Right lobe of liver (tissue), 6 donors: ENCODE data around the gene KIF19. TPM values are rescaled to one million over a fixed set of nuclear protein-coding genes. Genes with fewer than 3 reads are reported as not detected.

Source experiments
- ATAC-seq, 4 donors: fragments of 200-7000 bp; cut with Tn5 transposase; one replicate each; pipeline ENCODE4 v1.9.1; 2020; ENCODE audit warnings: mild to moderate bottlenecking in 4 of 4, moderate library complexity in 4 of 4
- DNase-seq, 3 donors: peaks; one replicate each; pipeline ENCODE4 v3.0.0-alpha.2; 2020
- H3K27ac ChIP-seq, 3 donors: fragments of 200-600 bp; one replicate each; pipeline ENCODE4 v1.8.0; 2022
- H3K27me3 ChIP-seq, 2 donors: fragments of 200-600 bp; one replicate each; pipeline ENCODE4 v1.8.0; 2022
- H3K36me3 ChIP-seq, 4 donors: fragments of 200-600 bp; sonication (generic) in 1 of 4; one replicate each; pipeline versions ENCODE4 v1.5.1 to v1.8.0; 2017 to 2022; ENCODE audit warnings: control low read depth in 1 of 4
- H3K4me1 ChIP-seq, 4 donors: fragments of 200-600 bp; sonication (generic) in 1 of 4; one replicate each; pipeline versions ENCODE4 v1.5.1 to v1.8.0; 2017 to 2022; ENCODE audit warnings: control low read depth in 1 of 4
- H3K4me3 ChIP-seq, 3 donors: fragments of 200-600 bp; one replicate each; pipeline ENCODE4 v1.8.0; 2022
- H3K9me3 ChIP-seq, 4 donors: fragments of 200-600 bp; sonication (generic) in 1 of 4; one replicate each; pipeline versions ENCODE4 v1.5.1 to v1.8.0; 2017 to 2022; ENCODE audit warnings: control low read depth in 1 of 4
- POLR2A ChIP-seq: fragments of 450-650 bp; IDR thresholded peaks from one replicate; pipeline ENCODE4 v1.6.1; 2017; ENCODE audit warnings: antibody characterized with exemption, mild to moderate bottlenecking
- WGBS: methylation state at CpG from one replicate; pipeline ENCODE4 v1.1.6; 2018; ENCODE audit warnings: low coverage, low lambda C conversion rate; ENCODE audit not compliant: insufficient coverage; ENCODE audit errors: missing lambda C conversion rate; 5-methylcytosine and 5-hydroxymethylcytosine counted together
- intact Hi-C, 2 donors: fragments of 100-400 bp; cut with DNase I; formaldehyde crosslinking; loops; one replicate each; pipeline versions ENCODE4 v1.11.2 to v1.14.1; 2022
- total RNA-seq, 6 experiments: library from RNA; depleted of rRNA in 2 of 6; stranded (reverse); fragments of >200 nt in 2 of 6; fragmentation: NEBNext Ultra II Directional in 3 of 6; extraction: Animal tissue kit (Norgen Biotek cat#: 25700) in 3 of 6; gene quantifications; one replicate each; pipeline versions ENCODE4 v1.1.0 to v1.2.4, GENCODE V29; 2016 to 2023
- TF ChIP-seq, protein P1 (sequence below), 4 donors: fragments of 200-600 bp in 3 of 4; fragments of 450-650 bp in 1 of 4; IDR thresholded peaks; one replicate each; pipeline versions ENCODE4 v1.5.1 to v1.8.0; 2016 to 2022; ENCODE audit warnings: antibody characterized with exemption in 4 of 4, mild to moderate bottlenecking in 2 of 4
- donor health status: DM: no; HTN: yes; CAD: no.
- donor health status: DM: no; HTN: no; CAD: no.
- donor health status: DM: no; HTN: no; CAD: no.
- donor health status: DM: no; HTN: yes; CAD: no.
- donor health status: DM: no; HTN: yes; CAD: no.

Gene KIF19
- total RNA-seq, 6 experiments from 2014 or later, result 0.31 to 1.1 (median 0.64) TPM

DNA sequence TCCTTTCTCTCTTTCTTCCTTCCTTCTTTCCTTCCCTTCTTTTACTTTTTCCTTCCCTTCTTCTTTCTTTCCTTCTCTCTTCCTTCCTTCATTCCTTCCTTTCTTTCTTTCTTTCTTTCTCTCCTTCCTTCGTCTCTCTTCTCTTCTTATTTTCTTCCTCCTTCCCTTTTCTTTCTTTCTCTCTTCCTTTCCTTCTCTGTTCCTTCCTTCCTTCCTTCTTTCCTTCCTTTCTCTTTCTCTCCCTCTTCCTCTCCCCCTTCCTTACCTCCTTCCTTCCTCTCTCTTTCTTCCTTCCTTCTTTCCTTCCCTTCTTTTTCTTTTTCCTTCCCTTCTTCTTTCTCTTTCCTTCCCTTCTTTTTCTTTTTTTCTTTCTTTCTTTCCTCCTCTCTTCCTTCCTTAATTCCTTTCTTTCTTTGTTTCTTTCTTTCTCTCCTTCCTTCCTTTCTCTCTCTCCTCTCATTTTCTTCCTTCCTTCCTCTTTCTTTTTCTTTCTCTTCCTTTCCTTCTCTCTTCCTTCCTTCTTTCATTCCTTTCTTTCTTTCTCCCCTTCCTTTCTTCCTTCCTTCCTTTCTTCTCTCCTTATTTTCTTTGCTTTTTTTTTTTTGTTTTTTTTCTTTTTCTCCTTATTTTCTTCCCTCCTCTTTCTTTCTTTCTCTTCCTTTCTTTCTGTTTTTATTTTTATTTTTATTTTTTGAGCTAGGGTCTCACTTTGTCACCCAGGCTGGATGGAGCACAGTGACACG, 64.1 kb downstream of the KIF19 start:
- Histone ChIP-seq H3K27ac (no peak overlapping the region), H3K4me1 (peaks cover 0 to 5% (median 0%) of the 10 kb centered on the region in 4 donors), H3K4me3 (no peak overlapping the region), H3K36me3 (no peaks in the 10 kb centered on the region), H3K27me3 (no peaks in the 10 kb centered on the region), H3K9me3 (no peaks in the 10 kb centered on the region)
- DNase-seq, result no peak
- intact Hi-C loops, result no loop called here
- no peak for ATAC-seq
- TF ChIP-seq, protein P1, sequence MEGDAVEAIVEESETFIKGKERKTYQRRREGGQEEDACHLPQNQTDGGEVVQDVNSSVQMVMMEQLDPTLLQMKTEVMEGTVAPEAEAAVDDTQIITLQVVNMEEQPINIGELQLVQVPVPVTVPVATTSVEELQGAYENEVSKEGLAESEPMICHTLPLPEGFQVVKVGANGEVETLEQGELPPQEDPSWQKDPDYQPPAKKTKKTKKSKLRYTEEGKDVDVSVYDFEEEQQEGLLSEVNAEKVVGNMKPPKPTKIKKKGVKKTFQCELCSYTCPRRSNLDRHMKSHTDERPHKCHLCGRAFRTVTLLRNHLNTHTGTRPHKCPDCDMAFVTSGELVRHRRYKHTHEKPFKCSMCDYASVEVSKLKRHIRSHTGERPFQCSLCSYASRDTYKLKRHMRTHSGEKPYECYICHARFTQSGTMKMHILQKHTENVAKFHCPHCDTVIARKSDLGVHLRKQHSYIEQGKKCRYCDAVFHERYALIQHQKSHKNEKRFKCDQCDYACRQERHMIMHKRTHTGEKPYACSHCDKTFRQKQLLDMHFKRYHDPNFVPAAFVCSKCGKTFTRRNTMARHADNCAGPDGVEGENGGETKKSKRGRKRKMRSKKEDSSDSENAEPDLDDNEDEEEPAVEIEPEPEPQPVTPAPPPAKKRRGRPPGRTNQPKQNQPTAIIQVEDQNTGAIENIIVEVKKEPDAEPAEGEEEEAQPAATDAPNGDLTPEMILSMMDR (IDR thresholded peaks at IDR 0.05), result no peak
- TF ChIP-seq POLR2A, result no peak
- WGBS, result 59% methylated on average over 2 of the region's 2 CpGs

DNA sequence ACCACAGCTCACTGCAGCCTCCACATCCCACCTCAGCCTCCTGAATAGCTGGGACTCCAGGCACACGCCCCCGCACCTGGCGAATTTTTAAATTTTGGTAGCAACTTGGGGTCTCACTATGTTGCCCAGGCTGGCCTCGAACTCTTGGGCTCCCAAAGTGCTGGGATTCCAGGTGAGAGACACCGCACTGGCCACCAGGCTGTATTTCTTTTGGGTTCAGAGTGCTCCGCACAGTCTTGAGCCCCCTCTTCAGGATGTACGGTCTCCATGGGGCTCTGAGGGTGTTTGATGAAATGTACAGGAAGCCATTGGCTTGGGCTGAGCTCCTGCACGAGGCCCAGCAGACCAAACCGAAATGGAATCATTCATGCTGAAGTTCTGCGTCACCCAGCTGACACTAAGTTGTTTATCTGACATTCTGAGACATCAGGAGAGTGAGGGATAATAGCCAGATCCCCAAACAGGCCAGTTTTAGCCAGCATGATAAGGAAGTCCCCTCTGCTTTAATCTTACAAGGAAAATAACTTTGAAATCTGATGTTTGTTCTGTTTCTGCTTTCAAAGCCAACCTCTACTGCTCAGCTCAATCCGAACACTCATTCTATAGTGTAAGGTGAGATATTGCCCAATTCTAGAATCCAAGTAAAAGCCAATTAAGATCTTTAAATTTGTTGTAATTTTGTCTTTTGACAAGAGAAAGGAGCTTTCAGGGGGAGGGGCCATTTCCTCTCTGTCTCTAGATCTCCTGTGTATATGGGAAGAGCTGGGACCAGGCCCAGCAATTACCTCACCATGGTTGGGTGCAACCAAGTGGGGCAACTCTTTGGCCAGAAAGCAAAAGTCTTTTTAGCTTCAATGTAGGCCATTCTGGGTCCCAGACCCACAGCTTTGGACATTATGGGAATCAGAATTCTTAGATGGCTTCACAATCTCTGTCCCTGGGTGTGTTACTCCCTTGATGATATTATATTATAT, 64.9 kb downstream of the KIF19 start:
- Histone ChIP-seq H3K27ac (no peak overlapping the region), H3K4me1 (peaks cover 0 to 5% (median 0%) of the 10 kb centered on the region in 4 donors), H3K27me3 (no peaks in the 10 kb centered on the region), H3K36me3 (no peaks in the 10 kb centered on the region), H3K4me3 (no peak overlapping the region), H3K9me3 (no peaks in the 10 kb centered on the region)
- WGBS, result 94% methylated on average over 4 of the region's 11 CpGs
- intact Hi-C loops, result no loop called here
- ATAC-seq (peak in 2 of 4 donors; percentile 68 to 76), DNase-seq (no peak)
- TF ChIP-seq POLR2A, result no peak

DNA sequence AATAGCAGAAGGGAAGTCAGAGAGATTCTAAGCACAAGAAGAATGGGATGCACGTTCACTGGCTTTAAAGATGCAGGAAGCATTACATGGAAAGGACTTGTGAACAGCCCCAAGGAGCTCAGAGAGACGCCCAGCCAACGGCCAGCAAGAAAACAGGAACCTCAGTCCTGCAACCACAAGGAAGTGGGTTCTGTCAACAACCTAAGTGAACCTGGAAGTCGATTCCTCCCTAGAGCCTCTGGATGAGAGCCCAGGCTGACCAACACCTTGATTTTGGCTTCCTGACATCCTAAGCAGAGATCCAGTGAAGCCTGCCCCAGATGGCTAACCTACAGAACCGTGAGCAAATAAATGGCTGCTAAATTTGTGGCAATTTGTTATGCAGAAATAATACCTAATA, 65.7 kb downstream of the KIF19 start:
- Histone ChIP-seq H3K4me1 (peaks cover 0 to 5% (median 0%) of the 10 kb centered on the region in 4 donors), H3K9me3 (no peaks in the 10 kb centered on the region), H3K27ac (no peak overlapping the region), H3K4me3 (no peak overlapping the region), H3K27me3 (no peaks in the 10 kb centered on the region), H3K36me3 (no peaks in the 10 kb centered on the region)
- no peak for ATAC-seq
- TF ChIP-seq POLR2A, result no peak
- TF ChIP-seq, protein P1 (IDR thresholded peaks at IDR 0.05), result no peak
- WGBS, result 73% methylated on average over 3 of the region's 5 CpGs
- DNase-seq, result no peak
- intact Hi-C loops, result no loop called here

DNA sequence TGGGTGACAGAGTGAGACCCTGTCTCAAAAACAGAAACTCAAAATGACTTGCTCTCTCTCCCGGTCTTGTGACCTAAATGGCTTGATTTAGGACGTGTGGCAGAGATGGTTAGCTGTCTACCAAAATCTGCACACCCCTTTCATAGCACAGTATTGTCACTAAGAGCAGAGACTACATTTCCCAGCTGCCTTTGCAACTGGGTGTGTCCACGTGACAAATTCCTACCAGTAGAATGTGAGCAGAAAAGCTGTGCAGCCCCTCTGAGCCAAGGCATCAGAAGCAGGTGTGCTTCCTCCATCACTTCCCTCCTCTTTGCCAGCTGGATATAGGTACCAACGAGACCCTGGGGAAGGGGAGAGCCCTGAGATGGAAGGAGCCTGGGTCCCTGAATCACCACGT, 66.8 kb downstream of the KIF19 start:
- Histone ChIP-seq H3K4me1 (peaks cover 0 to 5% (median 0%) of the 10 kb centered on the region in 4 donors), H3K36me3 (no peaks in the 10 kb centered on the region), H3K9me3 (no peaks in the 10 kb centered on the region), H3K27ac (no peak overlapping the region), H3K27me3 (no peaks in the 10 kb centered on the region), H3K4me3 (no peak overlapping the region)
- TF ChIP-seq, protein P1 (IDR thresholded peaks at IDR 0.05), result no peak
- TF ChIP-seq POLR2A, result no peak
- 34% methylated on average over 2 of the region's 5 CpGs for WGBS
- ATAC-seq (no peak), DNase-seq (no peak)
- intact Hi-C loops, result no loop called here
